Activated CD8-positive, alpha-beta T cell treated with anti-CD3 and anti-CD28 coated beads for 36 hours (primary cell): ENCODE measurements around the gene HCN4. TPM values are rescaled to one million over a fixed set of nuclear protein-coding genes. Genes with fewer than 3 reads are reported as not detected.

Experiments
- ATAC-seq: fragments of 200-7000 bp; cut with Tn5 transposase; one replicate; pipeline ENCODE4 v1.10.0; 2021; ENCODE audit warnings: mild to moderate bottlenecking, moderate library complexity
- CTCF ChIA-PET: fragments of 350-600 bp; sonication (Branson Sonifier 250); formaldehyde crosslinking; loops from one replicate; lab custom pipeline; 2021; ENCODE audit warnings: antibody characterized with exemption; lab: Charles Lee
- POLR2A ChIA-PET: fragments of 350-600 bp; sonication (Branson Sonifier 250); formaldehyde crosslinking; loops from one replicate; lab custom pipeline; 2021; ENCODE audit warnings: antibody characterized with exemption; lab: Charles Lee
- DNase-seq: peaks from one replicate; pipeline ENCODE4 v3.0.0-alpha.2; 2020
- H3K27ac Mint-ChIP-seq: one replicate; pipeline ENCODE4 v1.8.0; 2021; ENCODE audit warnings: mild to moderate bottlenecking, mixed read lengths
- H3K27me3 Mint-ChIP-seq: one replicate; pipeline ENCODE4 v1.8.0; 2021; ENCODE audit warnings: mixed read lengths
- H3K36me3 Mint-ChIP-seq: one replicate; pipeline ENCODE4 v1.8.0; 2021; ENCODE audit warnings: low read depth, mixed read lengths
- H3K4me1 Mint-ChIP-seq: one replicate; pipeline ENCODE4 v1.8.0; 2021; ENCODE audit warnings: low read depth, mixed read lengths
- H3K4me3 Mint-ChIP-seq: one replicate; pipeline ENCODE4 v1.8.0; 2021; ENCODE audit warnings: mild to moderate bottlenecking, moderate library complexity, mixed read lengths
- H3K9me3 Mint-ChIP-seq: one replicate; pipeline ENCODE4 v1.8.0; 2021; ENCODE audit warnings: mixed read lengths
- CTCF ChIP-seq: fragments of 200-600 bp; IDR thresholded peaks from one replicate; pipeline ENCODE4 v1.8.0; 2022; ENCODE audit warnings: antibody characterized with exemption, mild to moderate bottlenecking
- intact Hi-C: fragments of 100-400 bp; cut with micrococcal nuclease; formaldehyde crosslinking; loops from one replicate; pipeline ENCODE4 v1.10.0; 2022
- total RNA-seq, 2 experiments: library from RNA; stranded (reverse); gene quantifications; one replicate each; pipeline ENCODE4 v1.2.3, GENCODE V29; 2021

Gene HCN4
- total RNA-seq, 2 experiments from 2014 or later: not detected

GRCh38 chr15:73367624-73368300 is 996 bp downstream of the HCN4 start:
- H3K36me3 Mint-ChIP-seq: no peaks in the 10 kb centered on the region
- ChIA-PET CTCF (no interaction called here), POLR2A (no interaction called here)
- DNase-seq: no peak
- H3K9me3 Mint-ChIP-seq: no peaks in the 10 kb centered on the region
- intact Hi-C loops: no loop called here
- H3K4me3 Mint-ChIP-seq: no peak overlapping the region
- no peak for TF ChIP-seq CTCF
- H3K4me1 Mint-ChIP-seq: no peaks in the 10 kb centered on the region
- H3K27ac Mint-ChIP-seq: no peak overlapping the region
- H3K27me3 Mint-ChIP-seq: peaks cover 45% of the 10 kb centered on the region
- ATAC-seq: no peak

GRCh38 chr15:73366766-73367623 is 1.8 kb downstream of the HCN4 start:
- Mint-ChIP-seq H3K4me1 (no peaks in the 10 kb centered on the region), H3K9me3 (no peaks in the 10 kb centered on the region), H3K4me3 (no peak overlapping the region), H3K36me3 (no peaks in the 10 kb centered on the region), H3K27ac (no peak overlapping the region), H3K27me3 (peaks cover 42% of the 10 kb centered on the region)
- no peak for TF ChIP-seq CTCF
- DNase-seq (no peak), ATAC-seq (no peak)
- ChIA-PET CTCF (no interaction called here), POLR2A (no interaction called here)
- intact Hi-C loops: no loop called here

- Mint-ChIP-seq H3K4me1 (no peaks in the 10 kb centered on the region), H3K36me3 (no peaks in the 10 kb centered on the region), H3K27ac (no peak overlapping the region), H3K27me3 (peaks cover 27% of the 10 kb centered on the region), H3K9me3 (no peaks in the 10 kb centered on the region), H3K4me3 (no peak overlapping the region)
- DNase-seq (no peak), ATAC-seq (no peak)
- intact Hi-C loops: no loop called here
- CTCF ChIA-PET: no interaction called here
- no peak for TF ChIP-seq CTCF
- POLR2A ChIA-PET: no interaction called here
These were observed 4.7 kb downstream of the HCN4 start for GRCh38 chr15:73364070-73364469.

- Mint-ChIP-seq H3K9me3 (no peaks in the 10 kb centered on the region), H3K36me3 (no peaks in the 10 kb centered on the region), H3K4me3 (no peak overlapping the region), H3K27me3 (peaks cover 29% of the 10 kb centered on the region), H3K4me1 (no peaks in the 10 kb centered on the region), H3K27ac (no peak overlapping the region)
- DNase-seq (no peak), ATAC-seq (no peak)
- TF ChIP-seq CTCF: no peak
- ChIA-PET POLR2A (no interaction called here), CTCF (interaction anchor here (0.9 kb wide), 1 partner anchor 337 kb away, joined by 3 read pairs; no protein-coding TSS in a partner anchor)
- intact Hi-C loops: no loop called here
These were observed 5.9 kb downstream of the HCN4 start for GRCh38 chr15:73362900-73363299.

GRCh38 chr15:73361337-73361736 is 7.4 kb downstream of the HCN4 start:
- intact Hi-C loops: no loop called here
- CTCF ChIA-PET: no interaction called here
- H3K4me3 Mint-ChIP-seq: no peak overlapping the region

More at GRCh38 chr15:73361337-73361736, 7.4 kb downstream of the HCN4 start:
- DNase-seq: no peak
- no peaks in the 10 kb centered on the region for H3K9me3 Mint-ChIP-seq
- no peak overlapping the region for H3K27ac Mint-ChIP-seq
- no peak for TF ChIP-seq CTCF
- H3K36me3 Mint-ChIP-seq: no peaks in the 10 kb centered on the region
- POLR2A ChIA-PET: no interaction called here
- ATAC-seq: no peak
- no peaks in the 10 kb centered on the region for H3K4me1 Mint-ChIP-seq
- H3K27me3 Mint-ChIP-seq: peaks cover 18% of the 10 kb centered on the region
